GM12872 (cell line): ENCODE results near the gene HES3.

Experiments
- TF ChIP-seq, protein P1 (sequence below): IDR thresholded peaks from 3 replicates; pipeline ENCODE4 v1.5.1; 2011; ENCODE audit warnings: low read depth, mild to moderate bottlenecking, low read length, moderate library complexity; ENCODE audit not compliant: insufficient read depth

HES3 gene

DNA sequence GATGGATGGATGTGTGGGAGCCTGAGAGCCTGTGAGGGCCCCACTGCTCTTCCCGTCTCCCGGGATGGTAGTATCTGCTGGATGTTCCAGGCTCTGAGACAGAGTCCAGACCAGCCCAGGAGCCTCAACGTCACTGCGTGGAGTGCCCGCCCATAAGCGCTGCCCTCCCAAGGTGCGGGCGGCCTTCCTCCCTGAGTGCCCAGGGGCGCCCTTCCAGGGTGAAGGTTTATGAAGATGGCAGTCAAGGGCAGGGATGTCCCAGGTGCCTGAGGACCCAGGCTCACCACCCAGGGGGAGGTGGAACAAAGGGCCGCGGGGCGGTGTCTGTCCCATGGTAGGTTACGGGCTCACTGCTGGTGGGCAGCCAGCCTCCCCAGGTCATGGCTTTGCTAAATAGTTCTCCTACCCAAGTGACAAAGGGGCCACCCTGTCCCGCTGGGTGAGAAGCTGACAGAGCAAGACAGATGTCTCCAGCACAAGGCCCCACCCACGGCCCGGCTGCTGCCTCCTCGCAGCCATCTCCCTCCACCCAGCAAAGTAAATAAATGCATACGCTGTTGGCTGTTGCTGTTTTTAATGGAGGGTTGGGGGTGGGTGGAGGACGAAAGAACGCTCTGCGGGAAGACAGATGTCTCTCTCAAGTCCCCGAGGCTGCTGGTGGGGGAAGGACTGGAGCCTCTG is 25.9 kb downstream of the HES3 start:
- TF ChIP-seq, protein P1, sequence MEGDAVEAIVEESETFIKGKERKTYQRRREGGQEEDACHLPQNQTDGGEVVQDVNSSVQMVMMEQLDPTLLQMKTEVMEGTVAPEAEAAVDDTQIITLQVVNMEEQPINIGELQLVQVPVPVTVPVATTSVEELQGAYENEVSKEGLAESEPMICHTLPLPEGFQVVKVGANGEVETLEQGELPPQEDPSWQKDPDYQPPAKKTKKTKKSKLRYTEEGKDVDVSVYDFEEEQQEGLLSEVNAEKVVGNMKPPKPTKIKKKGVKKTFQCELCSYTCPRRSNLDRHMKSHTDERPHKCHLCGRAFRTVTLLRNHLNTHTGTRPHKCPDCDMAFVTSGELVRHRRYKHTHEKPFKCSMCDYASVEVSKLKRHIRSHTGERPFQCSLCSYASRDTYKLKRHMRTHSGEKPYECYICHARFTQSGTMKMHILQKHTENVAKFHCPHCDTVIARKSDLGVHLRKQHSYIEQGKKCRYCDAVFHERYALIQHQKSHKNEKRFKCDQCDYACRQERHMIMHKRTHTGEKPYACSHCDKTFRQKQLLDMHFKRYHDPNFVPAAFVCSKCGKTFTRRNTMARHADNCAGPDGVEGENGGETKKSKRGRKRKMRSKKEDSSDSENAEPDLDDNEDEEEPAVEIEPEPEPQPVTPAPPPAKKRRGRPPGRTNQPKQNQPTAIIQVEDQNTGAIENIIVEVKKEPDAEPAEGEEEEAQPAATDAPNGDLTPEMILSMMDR = no peak

DNA sequence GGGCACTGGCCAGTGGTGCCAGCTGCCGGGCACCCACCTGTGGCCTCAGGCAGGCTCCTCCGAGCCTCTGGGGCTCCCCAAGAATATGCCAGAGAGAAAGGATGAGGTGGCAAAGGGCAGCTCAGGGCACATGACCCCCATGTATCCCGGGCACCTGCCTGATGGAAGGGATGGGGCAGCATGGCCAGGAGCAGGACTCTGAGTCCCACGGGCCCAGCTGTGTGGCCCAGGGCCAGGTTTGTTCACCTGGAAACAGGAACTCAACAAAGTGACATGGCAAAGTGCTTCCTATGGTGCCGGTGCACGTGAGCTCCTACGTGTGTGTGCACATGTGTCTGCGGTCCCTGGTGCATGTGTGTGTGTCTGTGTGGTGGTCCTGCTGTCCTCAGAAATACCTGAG is 26.4 kb downstream of the HES3 start:
- TF ChIP-seq, protein P1 = no peak

DNA sequence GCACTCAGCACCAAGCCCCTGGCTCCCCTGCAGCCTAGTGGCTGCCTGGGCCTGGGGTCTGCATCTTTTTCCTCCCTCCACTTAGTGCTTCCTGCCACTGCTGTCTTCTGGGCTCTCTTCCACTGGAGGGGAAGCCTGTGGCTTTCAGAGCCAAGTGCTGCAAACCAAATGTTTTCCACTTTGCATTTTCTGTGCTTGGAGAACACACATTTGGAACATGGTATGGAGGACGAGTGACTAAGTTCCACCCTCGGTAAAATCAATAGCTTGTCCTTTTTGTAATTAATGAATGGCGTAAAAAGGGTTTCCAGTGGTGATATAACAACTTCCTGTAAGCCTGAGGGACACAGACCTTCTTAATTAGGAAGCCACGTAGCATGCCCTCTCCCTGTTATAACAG is 27.0 kb downstream of the HES3 start:
- TF ChIP-seq, protein P1 = no peak

DNA sequence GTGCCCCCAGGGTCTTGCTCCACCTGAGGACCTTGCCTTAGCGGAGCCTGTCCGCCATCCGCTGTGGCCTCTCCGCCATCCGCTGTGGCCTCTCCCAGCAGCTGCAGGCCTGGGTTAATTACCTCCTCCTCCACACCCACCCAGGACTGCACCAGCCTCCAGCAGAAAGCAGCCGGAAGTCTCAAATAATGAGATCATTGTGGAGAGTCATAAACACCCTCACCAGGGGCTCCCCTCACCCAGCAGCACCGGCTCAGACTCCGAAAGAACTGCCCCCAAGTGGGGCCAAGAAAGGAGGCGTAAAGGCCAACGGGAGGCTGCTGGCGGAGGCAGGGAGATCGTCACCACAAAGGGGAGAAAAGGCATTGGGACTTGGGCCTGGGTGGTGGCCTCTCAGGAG is 27.6 kb downstream of the HES3 start:
- TF ChIP-seq, protein P1 = no peak

DNA sequence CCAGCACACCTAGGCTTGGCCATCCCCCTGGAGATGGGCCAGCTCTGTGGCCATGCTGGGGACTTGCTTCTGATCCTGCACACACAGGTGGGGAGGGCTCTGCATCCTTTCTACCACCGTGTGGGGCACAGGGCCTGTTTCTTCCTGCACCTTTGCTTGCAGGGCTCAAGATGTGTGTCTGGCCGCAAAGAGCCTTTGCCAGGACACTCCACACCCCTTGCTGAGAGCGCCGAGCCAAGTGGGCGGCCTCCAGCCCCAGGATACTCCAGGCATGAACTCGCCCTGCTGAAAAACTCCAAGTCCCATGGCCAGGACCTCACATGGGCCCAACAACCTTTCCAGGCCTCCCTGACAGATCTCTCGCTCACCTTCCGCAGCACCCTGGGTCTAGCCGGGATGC is 28.5 kb downstream of the HES3 start:
- TF ChIP-seq, protein P1 = no peak

DNA sequence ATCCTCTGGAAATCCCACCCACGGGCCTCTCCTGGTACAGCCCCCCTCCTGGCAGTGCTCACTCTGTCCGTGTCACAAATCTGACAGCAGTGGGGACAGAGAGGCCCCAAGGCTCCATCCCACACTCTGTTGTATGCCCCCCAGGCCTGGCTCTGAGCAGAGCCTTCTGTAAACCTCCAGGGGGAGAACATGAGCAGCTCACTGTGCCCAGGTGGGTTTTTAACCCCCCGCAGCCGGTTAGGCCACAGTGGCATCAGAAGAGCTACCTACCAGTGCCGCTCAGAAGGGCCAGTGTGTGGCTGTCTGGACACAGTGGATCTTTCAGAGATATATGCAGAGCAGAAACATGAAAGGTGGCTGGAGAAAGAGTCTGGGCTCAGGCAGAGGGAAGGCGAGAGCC is 28.9 kb downstream of the HES3 start:
- TF ChIP-seq, protein P1 = no peak

DNA sequence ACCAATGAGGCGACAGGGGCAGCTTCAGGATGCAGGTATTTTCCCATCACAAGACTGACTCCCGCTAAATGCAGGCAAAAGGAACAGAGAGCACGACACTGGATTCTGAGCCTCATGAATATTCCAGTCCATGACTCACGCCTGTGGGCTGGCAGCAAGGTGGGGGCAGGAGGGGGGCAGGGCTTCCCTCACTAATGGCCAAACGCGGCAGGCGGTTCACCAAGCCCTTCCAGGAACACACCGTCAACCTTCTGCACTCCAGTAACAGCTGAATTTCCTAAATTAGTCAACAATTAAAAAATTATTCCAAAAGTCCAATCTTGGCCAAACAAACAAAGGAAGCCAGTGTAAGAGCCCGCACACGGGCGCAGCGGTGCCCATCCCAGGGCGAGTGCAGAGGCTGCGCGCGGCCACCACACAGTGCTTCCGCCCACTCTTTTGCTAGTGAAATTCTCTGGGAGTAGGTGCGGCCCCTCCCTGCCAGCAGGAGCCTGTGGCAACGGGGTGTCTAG is 29.5 kb downstream of the HES3 start:
- TF ChIP-seq, protein P1 = no peak
